Colonic mucosa (tissue), 2 donors: ENCODE data around the gene PSMA8. TPM values are rescaled to one million over a fixed set of nuclear protein-coding genes. Genes with fewer than 3 reads are reported as not detected.

ENCODE experiments used
- total RNA-seq, 2 donors: library from RNA; stranded (reverse); fragmentation: NEBNext Ultra II Directional in 1 of 2; extraction: Animal tissue kit (Norgen Biotek cat#: 25700) in 1 of 2; gene quantifications; one replicate each; pipeline ENCODE4 v1.2.1, GENCODE V29; 2021
- donor health status: DM: no; HTN: no; CAD: no.
- donor health status: DM: no; HTN: no; CAD: no.

The PSMA8 gene
- total RNA-seq, 2 donors from 2014 or later = not detected

Other genes starting within 250 kb of the PSMA8 start
- gene SS18, start 43.3 kb upstream of the PSMA8 start, total RNA-seq = 10 to 100 TPM; 41.9 to 43.9 TPM
- gene TAF4B, start 92.6 kb downstream of the PSMA8 start, total RNA-seq = 1 to 10 TPM; 2.5 to 2.7 TPM